ENCODE data around the gene CSKMT. TPM values are rescaled to one million over a fixed set of nuclear protein-coding genes. Genes with fewer than 3 reads are reported as not detected.
A peak's percentile ranks its signal among the peaks of the same experiment; 100 is the strongest.
"Not testable (repeated sequence)": the region's sequence is repeated elsewhere in the genome, so short reads cannot be mapped to it uniquely, and the experiment has no call there.

The CSKMT gene
- total and polyA plus RNA-seq, 8 donors, result 4.0 to 25.4 (median 7.7) TPM

- H3K27ac ChIP-seq, result no peak overlapping the region
These were observed 17.4 kb downstream of the CSKMT start for GRCh38 chr11:62682518-62682917.

GRCh38 chr11:62687508-62688396 lies 22.6 kb downstream of the CSKMT start:
- ATAC-seq, result peak in 2 of 4 donors; percentile 23 to 28
- H3K27me3 ChIP-seq, result no peaks in the 10 kb centered on the region
- FAIRE-seq, result no peak
- peak overlapping the region in 1 of 4 donors; percentile 18 for H3K4me3 ChIP-seq
- DNase-seq, result no peak
- H3K4me1 ChIP-seq, result no peaks in the 10 kb centered on the region
- H3K9me3 ChIP-seq, result no peaks in the 10 kb centered on the region
- intact Hi-C loops (cut with DNase I), result no loop called here
- no peak for TF ChIP-seq CTCF (IDR thresholded peaks at IDR 0.05)
- H3K27ac ChIP-seq, result no peak overlapping the region
- peaks cover 0 to 13% (median 0%) of the 10 kb centered on the region in 3 donors for H3K36me3 ChIP-seq
- WGBS, 2 donors, result 45 to 46% methylated on average over 74 of the region's 74 CpGs

More at GRCh38 chr11:62682518-62682917, 17.4 kb downstream of the CSKMT start:
- DNase-seq (peak in 1 of 6 donors; percentile 56), FAIRE-seq (no peak), ATAC-seq (peak in 3 of 4 donors; percentile 7 to 55 (median 39))
- Histone ChIP-seq H3K9me3 (no peaks in the 10 kb centered on the region), H3K27me3 (no peaks in the 10 kb centered on the region), H3K36me3 (no peaks in the 10 kb centered on the region), H3K4me1 (peaks cover 0 to 9% (median 8%) of the 10 kb centered on the region in 3 donors), H3K4me3 (no peak overlapping the region)
- WGBS, 2 donors, result 52 to 53% methylated on average over 7 of the region's 7 CpGs
- intact Hi-C loops (cut with DNase I), result no loop called here
- TF ChIP-seq CTCF (IDR thresholded peaks at IDR 0.05), result no peak

- Histone ChIP-seq H3K27me3 (no peaks in the 10 kb centered on the region), H3K9me3 (no peaks in the 10 kb centered on the region), H3K27ac (no peak overlapping the region), H3K4me1 (no peaks in the 10 kb centered on the region), H3K36me3 (peaks cover 0 to 18% (median 0%) of the 10 kb centered on the region in 3 donors), H3K4me3 (no peak overlapping the region)
- no peak for TF ChIP-seq CTCF (IDR thresholded peaks at IDR 0.05)
- FAIRE-seq (no peak), ATAC-seq (no peak), DNase-seq (no peak)
- 11 to 19% methylated on average over 1 of the region's 1 CpG for WGBS, 2 donors
- intact Hi-C loops (cut with DNase I), result no loop called here
These were observed 23.4 kb downstream of the CSKMT start for GRCh38 chr11:62688491-62688890.

GRCh38 chr11:62689421-62690183 lies 24.5 kb downstream of the CSKMT start, which contains the start of gene LRRN4CL:
TSS of gene LRRN4CL (minus strand) at chr11:62689530. CDS start at chr11:62688508, 1,022 bp downstream.
- no peaks in the 10 kb centered on the region for H3K27me3 ChIP-seq
- peak in 1 of 6 donors; percentile 45 for DNase-seq
- intact Hi-C loops (cut with DNase I), result loop anchor here in 1 of 3 donors (10.0 kb wide), 1 partner anchor 295 kb away; no protein-coding TSS in a partner anchor
- no peak within 1 kb of the TSS for H3K4me3 ChIP-seq
- peak; percentile 31 to 70 (median 68) for ATAC-seq
- no peak within 1 kb of the TSS for H3K27ac ChIP-seq
- H3K4me1 ChIP-seq, result no peaks in the 10 kb centered on the region
- peaks cover 0 to 18% (median 0%) of the 10 kb centered on the region in 3 donors for H3K36me3 ChIP-seq
- 52 to 54% methylated on average over 11 of the region's 11 CpGs for WGBS, 2 donors
- no peaks in the 10 kb centered on the region for H3K9me3 ChIP-seq
- FAIRE-seq, result no peak
- TF ChIP-seq CTCF (IDR thresholded peaks at IDR 0.05), result no peak

GRCh38 chr11:62693624-62694023 lies 28.5 kb downstream of the CSKMT start:
- FAIRE-seq, H3K27ac ChIP-seq, H3K4me3 ChIP-seq, H3K4me1 ChIP-seq, DNase-seq, ATAC-seq, H3K9me3 ChIP-seq, H3K27me3 ChIP-seq: not testable (repeated sequence)
- peaks cover 0 to 18% (median 0%) of the 10 kb centered on the region in 3 donors for H3K36me3 ChIP-seq
- WGBS, 2 donors, result 82 to 96% methylated on average over 3 to 4 of the region's 4 CpGs
- intact Hi-C loops (cut with DNase I), result loop anchor here in 1 of 3 donors (10.0 kb wide), 1 partner anchor 299 kb away; no protein-coding TSS in a partner anchor

All from pancreas (tissue), 10 donors.